Natural killer cell treated with Interleukin-12 subunit alpha and Interleukin-12 subunit beta and Interleukin-15 and Interleukin-18, amount 100 ng/mL, for 72 hours (primary cell): ENCODE data around the gene ZNF300. TPM values are rescaled to one million over a fixed set of nuclear protein-coding genes. Genes with fewer than 3 reads are reported as not detected.

Experiments used
- ATAC-seq, 2 donors: fragments of 150-1000 bp; cut with Tn5 transposase in 1 of 2; sonication (Bioruptor Pico), chemical (Tn5 transposase) in 1 of 2; 2 replicates each; pipeline ENCODE4 v1.10.0; 2021
- DNase-seq: peaks from one replicate; pipeline ENCODE4 v3.0.0; 2022; ENCODE audit warnings: low spot score
- H3K27ac Mint-ChIP-seq, 2 donors: 1 replicate in 1 of 2; 2 replicates in 1 of 2; pipeline ENCODE4 v1.8.0; 2022; ENCODE audit warnings: mixed read lengths in 2 of 2, mild to moderate bottlenecking in 1 of 2, moderate library complexity in 1 of 2
- H3K27me3 Mint-ChIP-seq, 2 donors: 1 replicate in 1 of 2; 2 replicates in 1 of 2; pipeline ENCODE4 v1.8.0; 2022; ENCODE audit warnings: mixed read lengths in 2 of 2
- H3K36me3 Mint-ChIP-seq: one replicate; pipeline ENCODE4 v1.8.0; 2022; ENCODE audit warnings: mixed read lengths
- H3K4me1 Mint-ChIP-seq, 2 donors: 1 replicate in 1 of 2; 2 replicates in 1 of 2; pipeline ENCODE4 v1.8.0; 2022; ENCODE audit warnings: low read depth in 2 of 2, mixed read lengths in 2 of 2, mild to moderate bottlenecking in 1 of 2
- H3K4me3 Mint-ChIP-seq: one replicate; pipeline ENCODE4 v1.8.0; 2022; ENCODE audit warnings: mixed read lengths
- H3K9me3 Mint-ChIP-seq: 2 replicates; pipeline ENCODE4 v1.8.0; 2022; ENCODE audit warnings: mixed read lengths
- total RNA-seq, 2 donors: library from RNA; stranded (reverse); gene quantifications; one replicate each; pipeline ENCODE4 v1.2.3, GENCODE V29; 2022

Gene ZNF300
- total RNA-seq: 1 to 10 TPM; 4.0 to 7.4 TPM

DNA sequence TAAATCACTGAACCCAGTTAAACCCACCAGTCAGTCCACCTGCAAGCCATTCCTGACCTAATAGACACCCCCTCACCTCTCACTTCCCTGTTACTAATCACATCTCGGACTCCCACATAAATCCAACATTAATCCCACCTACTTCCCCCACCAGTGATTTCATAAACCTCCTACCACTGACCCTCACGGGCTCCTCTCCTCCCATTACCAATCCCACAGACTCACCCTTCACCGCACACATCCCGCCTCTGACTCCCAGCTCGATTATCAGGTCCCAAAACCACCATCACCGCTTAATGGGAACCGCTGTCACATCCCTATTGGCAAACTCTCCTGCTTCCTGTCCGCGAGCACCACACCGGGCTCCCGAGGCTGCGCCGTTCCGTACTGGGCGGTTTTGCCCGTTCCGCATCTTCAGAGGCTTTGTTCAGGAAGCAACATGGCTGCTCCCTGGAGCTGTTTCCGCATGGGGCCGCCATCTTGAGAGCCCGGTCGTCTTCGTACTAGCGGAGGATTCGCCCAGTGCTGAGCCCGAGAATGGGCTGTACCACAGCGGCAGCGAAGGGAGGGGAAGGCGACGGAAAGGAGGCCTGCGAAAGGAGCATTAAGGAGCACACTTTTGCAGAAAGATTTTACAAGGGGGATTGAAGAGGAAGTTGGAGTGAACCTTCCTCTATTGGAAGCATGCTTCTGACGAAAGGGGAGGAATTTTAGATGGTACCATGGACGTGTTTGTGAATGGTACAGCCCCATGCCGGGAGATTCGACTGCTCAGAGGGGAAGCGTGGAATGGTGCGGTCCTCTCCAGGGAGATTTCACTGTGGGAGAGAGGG lies at the start of gene ZNF300:
TSS of gene ZNF300 (minus strand) at position 502 of the 833 bp plus-strand sequence. CDS start 1,825 bp downstream, outside the sequence.
- peak; percentile 84 for DNase-seq
- peaks cover 27% of the 10 kb centered on the region for H3K9me3 Mint-ChIP-seq
- peak; percentile 93 to 99 for ATAC-seq
- peak within 1 kb of the TSS; percentile 89 to 95 for H3K27ac Mint-ChIP-seq
- H3K4me3 Mint-ChIP-seq: peak within 1 kb of the TSS; percentile 95
- peaks cover 13 to 14% of the 10 kb centered on the region in 2 donors for H3K4me1 Mint-ChIP-seq
- peaks cover 46% of the 10 kb centered on the region for H3K36me3 Mint-ChIP-seq
- H3K27me3 Mint-ChIP-seq: peaks cover 8 to 17% of the 10 kb centered on the region in 2 donors

DNA sequence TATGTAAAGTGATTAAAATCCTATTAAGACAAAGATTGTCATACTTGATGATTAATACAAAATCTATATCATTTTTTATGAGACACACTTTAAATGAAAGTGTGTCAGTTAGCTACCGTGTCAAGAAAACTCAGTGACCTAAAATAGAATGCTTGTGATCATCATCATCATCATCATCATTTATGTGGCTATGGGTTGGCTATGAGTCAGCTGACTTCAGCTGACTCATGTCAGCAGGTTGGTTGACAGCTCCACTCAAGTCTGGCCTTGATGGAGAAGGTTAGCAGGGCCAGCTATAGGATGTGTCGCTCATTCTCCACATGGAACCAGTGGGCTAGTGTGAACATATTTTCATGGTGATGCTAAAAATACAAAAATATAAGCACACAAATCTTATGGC lies 43.8 kb upstream of the ZNF300 start:
- no peaks in the 10 kb centered on the region for H3K4me1 Mint-ChIP-seq
- H3K9me3 Mint-ChIP-seq: peaks cover 18% of the 10 kb centered on the region

DNA sequence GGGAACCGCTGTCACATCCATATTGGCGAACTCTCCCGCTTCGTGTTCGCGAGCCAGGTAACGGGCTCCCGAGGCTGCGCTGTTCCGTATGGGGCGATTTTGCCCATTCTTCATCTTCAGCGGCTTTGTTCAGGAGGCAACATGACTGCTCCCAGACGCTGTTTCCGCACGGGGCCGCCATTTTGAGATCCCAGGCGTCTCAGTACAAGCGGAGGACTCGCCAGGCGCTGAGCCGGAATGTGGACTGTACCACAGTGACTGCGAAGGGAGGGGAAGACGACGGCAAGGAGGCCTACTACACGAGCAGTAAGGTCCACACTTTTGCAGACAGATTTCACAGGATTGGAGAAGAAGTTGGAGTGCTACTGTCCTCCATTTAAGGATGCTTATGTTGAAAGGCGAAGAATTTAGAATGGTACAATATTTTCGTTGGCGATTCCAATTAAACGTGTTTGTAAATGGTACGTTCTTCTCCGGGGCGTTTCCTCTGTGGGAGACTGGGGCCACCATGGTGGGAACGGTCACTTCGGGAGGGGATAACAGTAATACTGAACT lies 41.6 kb upstream of the ZNF300 start:
- ATAC-seq (no peak), DNase-seq (no peak)
- Mint-ChIP-seq H3K27me3 (peaks cover 19 to 42% of the 10 kb centered on the region in 2 donors), H3K4me1 (no peaks in the 10 kb centered on the region), H3K36me3 (peaks cover 41% of the 10 kb centered on the region), H3K27ac (no peak overlapping the region), H3K4me3 (no peak overlapping the region), H3K9me3 (peaks cover 20% of the 10 kb centered on the region)

More for the DNA sequence above, 43.8 kb upstream of the ZNF300 start:
- ATAC-seq: no peak
- H3K4me3 Mint-ChIP-seq: no peak overlapping the region
- no peak for DNase-seq
- H3K27me3 Mint-ChIP-seq: peaks cover 19 to 36% of the 10 kb centered on the region in 2 donors
- no peak overlapping the region for H3K27ac Mint-ChIP-seq
- peaks cover 43% of the 10 kb centered on the region for H3K36me3 Mint-ChIP-seq

DNA sequence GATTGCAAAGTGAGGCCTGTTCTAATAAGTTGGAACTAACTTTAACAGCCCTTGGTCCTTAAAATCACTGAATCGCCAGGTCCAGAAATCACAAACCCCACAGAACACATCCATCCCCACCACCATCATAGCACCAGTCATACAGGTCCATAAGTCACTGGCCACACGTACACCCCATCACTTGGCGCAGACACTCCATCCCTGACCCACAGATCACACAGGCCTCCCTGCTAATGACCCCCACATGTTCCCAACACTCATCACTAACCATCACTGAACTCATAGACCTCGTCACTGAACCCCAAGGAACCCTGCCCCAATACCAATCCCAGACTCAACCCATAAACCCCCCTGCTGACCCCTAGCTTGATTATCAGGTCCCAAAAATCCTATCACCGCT lies 41.2 kb upstream of the ZNF300 start:
- DNase-seq (no peak), ATAC-seq (no peak)
- Mint-ChIP-seq H3K4me1 (no peaks in the 10 kb centered on the region), H3K4me3 (no peak overlapping the region), H3K27ac (no peak overlapping the region), H3K9me3 (peaks cover 20% of the 10 kb centered on the region), H3K36me3 (peaks cover 37% of the 10 kb centered on the region), H3K27me3 (peaks cover 19 to 44% of the 10 kb centered on the region in 2 donors)

DNA sequence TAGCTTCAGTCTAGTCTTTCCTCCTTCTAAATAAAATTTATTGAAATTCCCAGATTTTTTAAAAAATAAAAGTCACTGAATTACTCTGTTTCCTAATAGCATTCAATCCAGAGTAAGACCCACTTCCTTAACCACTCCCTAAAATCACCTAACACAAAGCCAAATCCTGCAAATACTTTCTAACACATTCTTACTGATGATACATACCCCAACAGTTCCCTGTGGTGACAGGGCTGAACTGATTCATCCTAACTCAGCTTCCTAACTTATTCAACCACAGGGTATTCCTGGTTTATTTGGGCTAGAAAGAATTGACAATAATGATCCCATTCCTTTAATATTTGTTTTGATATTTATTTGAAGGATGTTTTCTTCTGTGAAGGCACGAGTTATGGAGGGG lies 40.7 kb upstream of the ZNF300 start:
- H3K4me1 Mint-ChIP-seq: no peaks in the 10 kb centered on the region
- H3K27me3 Mint-ChIP-seq: peaks cover 19 to 44% of the 10 kb centered on the region in 2 donors
- peaks cover 33% of the 10 kb centered on the region for H3K36me3 Mint-ChIP-seq
- no peak overlapping the region for H3K27ac Mint-ChIP-seq
- H3K4me3 Mint-ChIP-seq: no peak overlapping the region
- H3K9me3 Mint-ChIP-seq: peaks cover 20% of the 10 kb centered on the region
- DNase-seq (no peak), ATAC-seq (no peak)

DNA sequence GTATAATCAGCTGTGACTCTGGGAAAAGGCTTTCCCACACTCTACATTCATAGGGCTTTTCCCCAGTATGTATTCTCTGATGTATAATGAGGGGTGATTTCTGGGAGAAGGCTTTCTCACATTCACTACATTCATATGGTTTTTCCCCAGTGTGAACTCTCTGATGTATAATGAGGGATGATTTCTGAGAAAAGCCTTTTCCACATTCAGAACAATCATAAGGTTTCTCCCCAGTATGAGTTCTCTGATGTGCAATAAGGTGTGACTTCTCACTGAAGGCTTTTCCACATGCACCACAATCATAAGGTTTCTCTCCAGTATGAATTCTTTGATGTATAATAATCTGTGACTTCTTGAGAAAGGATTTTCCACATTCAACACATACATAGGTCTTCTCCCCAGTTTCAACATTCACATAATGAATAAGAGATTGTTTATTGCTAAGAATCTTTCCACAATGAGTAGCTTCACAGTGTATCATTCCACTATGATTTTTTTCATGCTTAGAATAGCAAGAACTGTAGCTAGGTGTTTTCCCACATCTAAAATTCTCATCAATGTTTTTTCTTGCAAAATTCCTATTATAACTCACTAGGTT lies 26.7 kb upstream of the ZNF300 start:
- Mint-ChIP-seq H3K4me1 (no peaks in the 10 kb centered on the region), H3K27me3 (no peaks in the 10 kb centered on the region), H3K36me3 (peaks cover 58% of the 10 kb centered on the region), H3K27ac (no peak overlapping the region), H3K9me3 (peaks cover 21% of the 10 kb centered on the region), H3K4me3 (no peak overlapping the region)
- ATAC-seq (no peak), DNase-seq (no peak)

DNA sequence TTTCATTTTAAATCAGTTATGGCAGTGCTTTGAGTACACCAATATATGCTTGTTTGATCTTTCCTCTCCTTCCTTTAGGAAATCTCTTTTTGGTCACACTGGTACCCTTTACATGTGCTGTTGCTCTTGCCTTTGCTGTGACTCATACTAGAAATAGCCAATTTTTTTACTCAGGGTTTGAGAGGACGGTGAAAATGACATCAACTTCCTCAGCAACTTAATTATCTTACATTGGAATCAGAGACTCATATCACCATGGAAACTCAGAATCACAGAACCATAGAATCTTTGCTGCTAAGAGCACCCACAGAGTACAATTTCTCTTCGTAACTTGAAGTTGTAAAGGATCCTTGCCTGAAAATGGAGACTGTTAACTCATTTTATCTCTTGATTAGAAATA lies 13.8 kb upstream of the ZNF300 start:
- H3K4me3 Mint-ChIP-seq: no peak overlapping the region
- DNase-seq (no peak), ATAC-seq (no peak)
- peaks cover 17% of the 10 kb centered on the region for H3K9me3 Mint-ChIP-seq
- no peaks in the 10 kb centered on the region for H3K4me1 Mint-ChIP-seq
- H3K27ac Mint-ChIP-seq: no peak overlapping the region
- peaks cover 30% of the 10 kb centered on the region for H3K36me3 Mint-ChIP-seq
- H3K27me3 Mint-ChIP-seq: peaks cover 8 to 16% of the 10 kb centered on the region in 2 donors

DNA sequence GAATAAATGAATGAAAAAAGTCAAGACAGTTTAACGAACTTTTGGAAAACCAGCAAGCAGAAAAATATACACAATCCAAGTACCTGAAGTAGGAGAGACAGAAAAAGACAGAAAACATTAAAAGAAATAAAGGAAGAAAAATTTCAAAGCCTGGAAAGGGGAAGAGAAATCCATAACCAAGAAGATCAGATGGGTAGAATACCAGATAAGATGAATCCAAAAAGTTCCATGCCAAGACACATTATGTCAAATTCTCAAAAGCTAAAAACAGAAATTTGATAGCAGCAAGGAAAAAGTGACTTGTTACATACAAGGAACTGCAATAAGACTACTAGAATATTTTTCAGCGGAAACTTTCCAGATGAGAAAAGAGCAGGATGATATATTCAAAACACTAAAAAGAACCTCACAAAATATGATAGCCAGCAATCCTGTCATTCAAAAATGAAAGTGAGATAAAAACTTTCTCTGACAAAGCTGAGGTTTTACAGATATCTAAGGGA lies 7.6 kb upstream of the ZNF300 start:
- Mint-ChIP-seq H3K9me3 (peaks cover 18% of the 10 kb centered on the region), H3K27ac (no peak overlapping the region), H3K36me3 (peaks cover 31% of the 10 kb centered on the region), H3K27me3 (peaks cover 7 to 29% of the 10 kb centered on the region in 2 donors), H3K4me3 (no peak overlapping the region), H3K4me1 (no peaks in the 10 kb centered on the region)
- DNase-seq (no peak), ATAC-seq (no peak)

DNA sequence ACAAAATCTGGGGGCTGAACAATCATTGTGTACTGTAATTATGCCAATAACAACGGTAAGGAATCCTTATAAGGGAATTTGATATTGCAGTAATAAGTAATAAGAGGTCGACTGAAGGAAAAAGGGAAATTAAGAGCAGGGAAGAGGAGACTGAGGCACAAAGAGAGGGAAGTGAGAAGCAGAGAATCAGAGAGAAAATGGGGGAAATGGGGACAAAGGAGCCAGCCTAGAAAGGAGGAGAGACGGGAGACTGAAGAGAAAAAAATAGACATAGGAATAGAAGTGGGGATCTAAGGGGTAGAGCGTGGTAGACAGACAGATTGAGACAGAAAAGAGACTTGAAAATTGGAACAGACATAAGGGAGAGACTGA lies 518 bp upstream of the ZNF300 start:
- Mint-ChIP-seq H3K4me1 (peaks cover 13 to 14% of the 10 kb centered on the region in 2 donors), H3K27me3 (peaks cover 11 to 23% of the 10 kb centered on the region in 2 donors), H3K27ac (peak overlapping the region; percentile 89 to 95), H3K4me3 (peak overlapping the region; percentile 95), H3K9me3 (peaks cover 21% of the 10 kb centered on the region), H3K36me3 (peaks cover 46% of the 10 kb centered on the region)
- ATAC-seq: no peak
- DNase-seq: no peak

DNA sequence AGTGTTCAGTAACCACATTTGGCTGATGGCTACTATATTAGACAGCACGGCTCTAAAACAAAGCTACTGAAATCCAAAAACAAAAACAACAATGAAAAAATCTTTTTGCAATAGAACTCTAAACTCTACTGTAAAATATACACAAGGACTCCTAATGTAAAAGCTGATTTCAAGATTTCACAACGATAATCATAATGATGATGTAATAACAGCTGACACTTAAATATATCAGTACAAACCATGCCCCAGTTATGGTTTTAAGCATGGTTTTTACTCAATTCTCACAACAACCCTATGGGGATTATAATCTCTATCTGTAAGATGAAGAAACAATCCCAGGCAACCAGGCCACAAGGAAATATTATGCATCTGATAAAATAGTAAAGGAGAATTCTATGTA lies 3.3 kb downstream of the ZNF300 start:
- H3K27ac Mint-ChIP-seq: no peak overlapping the region
- peaks cover 8 to 13% of the 10 kb centered on the region in 2 donors for H3K27me3 Mint-ChIP-seq
- no peak for DNase-seq
- peaks cover 69% of the 10 kb centered on the region for H3K36me3 Mint-ChIP-seq
- ATAC-seq: no peak
- no peak overlapping the region for H3K4me3 Mint-ChIP-seq
- H3K4me1 Mint-ChIP-seq: peaks cover 13 to 14% of the 10 kb centered on the region in 2 donors
- H3K9me3 Mint-ChIP-seq: peaks cover 46% of the 10 kb centered on the region

DNA sequence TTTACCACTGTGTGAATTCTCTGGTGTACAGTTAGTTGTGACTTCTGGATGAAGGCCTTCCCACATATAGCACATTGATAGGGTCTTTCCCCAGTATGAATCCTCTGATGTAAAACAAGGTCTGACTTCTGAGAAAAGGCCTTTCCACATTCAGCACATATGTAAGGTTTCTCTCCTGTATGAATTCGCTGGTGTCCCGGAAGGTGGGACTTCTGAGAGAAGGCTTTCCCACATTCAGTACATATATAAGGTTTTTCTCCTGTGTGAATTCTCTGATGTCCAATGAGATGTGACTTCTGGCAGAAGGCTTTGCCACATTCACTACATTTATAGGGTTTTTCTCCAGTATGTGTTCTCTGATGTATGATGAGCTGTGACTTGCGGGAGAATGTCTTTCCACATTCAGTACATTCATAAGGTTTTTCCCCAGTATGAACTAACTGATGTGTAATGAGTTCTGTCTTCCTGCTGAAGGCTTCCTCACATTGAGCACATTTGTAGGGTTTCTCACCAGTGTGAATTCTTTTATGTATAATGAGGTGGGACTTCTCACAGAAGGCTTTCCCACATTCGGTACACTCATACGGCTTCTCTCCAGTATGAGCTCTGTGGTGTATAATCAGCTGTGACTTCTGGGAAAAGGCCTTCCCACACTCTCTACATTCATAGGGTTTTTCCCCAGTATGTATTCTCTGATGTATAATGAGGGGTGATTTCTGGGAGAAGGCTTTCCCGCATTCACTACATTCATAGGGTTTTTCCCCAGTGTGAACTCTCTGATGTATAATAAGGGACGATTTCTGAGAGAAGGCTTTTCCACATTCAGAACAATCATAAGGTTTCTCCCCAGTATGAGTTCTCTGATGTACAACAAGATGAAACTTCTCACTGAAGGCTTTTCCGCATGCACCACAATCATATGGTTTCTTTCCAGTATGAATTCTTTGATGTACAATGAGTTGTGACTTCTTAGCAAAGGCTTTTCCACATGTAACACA lies 9.1 kb downstream of the ZNF300 start:
- H3K4me3 Mint-ChIP-seq: no peak overlapping the region
- no peak for DNase-seq
- no peaks in the 10 kb centered on the region for H3K27me3 Mint-ChIP-seq
- H3K27ac Mint-ChIP-seq: no peak overlapping the region
- peaks cover 67% of the 10 kb centered on the region for H3K36me3 Mint-ChIP-seq
- no peak for ATAC-seq
- no peaks in the 10 kb centered on the region for H3K4me1 Mint-ChIP-seq
- H3K9me3 Mint-ChIP-seq: peaks cover 41% of the 10 kb centered on the region

DNA sequence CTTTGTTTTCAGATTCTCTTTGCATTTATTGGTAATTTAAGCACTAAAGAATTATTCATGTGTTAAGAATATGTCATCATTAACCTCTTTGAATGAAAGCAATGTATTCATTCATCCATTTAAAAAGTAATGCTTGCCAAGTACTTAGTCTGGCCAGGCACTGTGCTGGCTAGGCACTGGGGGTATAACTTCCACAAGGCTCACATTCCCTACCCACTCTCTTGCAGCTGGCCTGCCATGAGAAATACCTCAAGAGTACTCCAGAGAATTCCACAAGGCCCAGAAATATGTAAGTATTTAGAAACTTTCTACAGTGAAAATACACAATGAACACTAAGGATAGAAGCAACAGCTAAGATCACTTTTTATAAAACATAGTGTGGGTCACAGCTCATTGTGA lies 25.4 kb downstream of the ZNF300 start:
- Mint-ChIP-seq H3K36me3 (peaks cover 14% of the 10 kb centered on the region), H3K4me3 (no peak overlapping the region), H3K9me3 (peaks cover 21% of the 10 kb centered on the region)

DNA sequence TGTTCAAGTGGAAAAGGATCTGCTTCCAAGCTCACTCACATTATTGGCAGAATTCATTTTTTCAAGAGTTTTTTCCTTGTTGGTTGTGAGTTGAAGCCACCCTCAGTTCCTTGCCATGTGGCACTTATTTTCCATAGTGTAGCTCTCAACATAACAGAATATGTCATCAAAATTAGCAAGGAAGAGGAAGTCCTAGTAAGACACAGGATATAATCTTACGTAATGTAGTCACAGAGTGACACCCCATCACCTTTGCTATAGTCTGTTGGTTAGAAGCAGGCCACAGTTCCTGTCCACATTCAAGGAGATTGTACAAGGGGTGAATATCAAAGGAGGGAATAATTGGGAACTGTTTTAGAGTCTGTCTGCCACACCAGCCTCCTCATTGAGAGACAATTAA lies 42.7 kb downstream of the ZNF300 start:
- Mint-ChIP-seq H3K9me3 (peaks cover 4% of the 10 kb centered on the region), H3K27me3 (peaks cover 13 to 32% of the 10 kb centered on the region in 2 donors), H3K27ac (no peak overlapping the region), H3K4me1 (peaks cover 0 to 5% of the 10 kb centered on the region in 2 donors), H3K36me3 (no peaks in the 10 kb centered on the region), H3K4me3 (no peak overlapping the region)
- ATAC-seq (no peak), DNase-seq (no peak)

More for the DNA sequence above, 25.4 kb downstream of the ZNF300 start:
- ATAC-seq (no peak), DNase-seq (no peak)
- no peaks in the 10 kb centered on the region for H3K4me1 Mint-ChIP-seq
- H3K27ac Mint-ChIP-seq: no peak overlapping the region
- H3K27me3 Mint-ChIP-seq: peaks cover 0 to 8% of the 10 kb centered on the region in 2 donors
